Activated CD8-positive, alpha-beta T cell treated with anti-CD3 and anti-CD28 coated beads for 36 hours (primary cell): ENCODE results near the gene GNB1L. TPM values are rescaled to one million over a fixed set of nuclear protein-coding genes. Genes with fewer than 3 reads are reported as not detected.
"Not testable (repeated sequence)": the region's sequence is repeated elsewhere in the genome, so short reads cannot be mapped to it uniquely, and the experiment has no call there.

Experiments used
- ATAC-seq: fragments of 200-7000 bp; cut with Tn5 transposase; one replicate; pipeline ENCODE4 v1.10.0; 2021; ENCODE audit warnings: mild to moderate bottlenecking, moderate library complexity
- CTCF ChIA-PET: fragments of 350-600 bp; sonication (Branson Sonifier 250); formaldehyde crosslinking; loops from one replicate; lab custom pipeline; 2021; ENCODE audit warnings: antibody characterized with exemption; lab: Charles Lee
- POLR2A ChIA-PET: fragments of 350-600 bp; sonication (Branson Sonifier 250); formaldehyde crosslinking; loops from one replicate; lab custom pipeline; 2021; ENCODE audit warnings: antibody characterized with exemption; lab: Charles Lee
- DNase-seq: peaks from one replicate; pipeline ENCODE4 v3.0.0-alpha.2; 2020
- H3K27ac Mint-ChIP-seq: one replicate; pipeline ENCODE4 v1.8.0; 2021; ENCODE audit warnings: mild to moderate bottlenecking, mixed read lengths
- H3K27me3 Mint-ChIP-seq: one replicate; pipeline ENCODE4 v1.8.0; 2021; ENCODE audit warnings: mixed read lengths
- H3K36me3 Mint-ChIP-seq: one replicate; pipeline ENCODE4 v1.8.0; 2021; ENCODE audit warnings: low read depth, mixed read lengths
- H3K4me1 Mint-ChIP-seq: one replicate; pipeline ENCODE4 v1.8.0; 2021; ENCODE audit warnings: low read depth, mixed read lengths
- H3K4me3 Mint-ChIP-seq: one replicate; pipeline ENCODE4 v1.8.0; 2021; ENCODE audit warnings: mild to moderate bottlenecking, moderate library complexity, mixed read lengths
- H3K9me3 Mint-ChIP-seq: one replicate; pipeline ENCODE4 v1.8.0; 2021; ENCODE audit warnings: mixed read lengths
- CTCF ChIP-seq: fragments of 200-600 bp; IDR thresholded peaks from one replicate; pipeline ENCODE4 v1.8.0; 2022; ENCODE audit warnings: antibody characterized with exemption, mild to moderate bottlenecking
- intact Hi-C: fragments of 100-400 bp; cut with micrococcal nuclease; formaldehyde crosslinking; loops from one replicate; pipeline ENCODE4 v1.10.0; 2022
- total RNA-seq, 2 experiments: library from RNA; stranded (reverse); gene quantifications; one replicate each; pipeline ENCODE4 v1.2.3, GENCODE V29; 2021

Gene GNB1L
- total RNA-seq, 2 experiments from 2014 or later: 16.2 to 17.4 TPM

GRCh38 chr22:19793161-19793560 is 61.5 kb downstream of the GNB1L start:
- Mint-ChIP-seq H3K9me3 (peaks cover 4% of the 10 kb centered on the region), H3K27ac (no peak overlapping the region), H3K4me1 (no peaks in the 10 kb centered on the region), H3K4me3 (no peak overlapping the region), H3K36me3 (peaks cover 42% of the 10 kb centered on the region), H3K27me3 (no peaks in the 10 kb centered on the region)
- no peak for TF ChIP-seq CTCF
- intact Hi-C loops: no loop called here
- ChIA-PET POLR2A (no interaction called here), CTCF (interaction anchor here (1.7 kb wide), 1 partner anchor 63 kb away, joined by 4 read pairs; no protein-coding TSS in a partner anchor)
- ATAC-seq (no peak), DNase-seq (no peak)

- H3K4me1 Mint-ChIP-seq, DNase-seq, H3K9me3 Mint-ChIP-seq, H3K27me3 Mint-ChIP-seq, POLR2A ChIA-PET, H3K4me3 Mint-ChIP-seq, ATAC-seq, intact Hi-C loops, H3K27ac Mint-ChIP-seq: not testable (repeated sequence)
- CTCF ChIA-PET: interaction anchor here (1.0 to 1.7 kb wide), 2 partner anchors 13 to 62 kb away, joined by 3 to 4 read pairs; no protein-coding TSS in a partner anchor
- peaks cover 42% of the 10 kb centered on the region for H3K36me3 Mint-ChIP-seq
Measured at GRCh38 chr22:19792383-19792896, 62.2 kb downstream of the GNB1L start.

DNA sequence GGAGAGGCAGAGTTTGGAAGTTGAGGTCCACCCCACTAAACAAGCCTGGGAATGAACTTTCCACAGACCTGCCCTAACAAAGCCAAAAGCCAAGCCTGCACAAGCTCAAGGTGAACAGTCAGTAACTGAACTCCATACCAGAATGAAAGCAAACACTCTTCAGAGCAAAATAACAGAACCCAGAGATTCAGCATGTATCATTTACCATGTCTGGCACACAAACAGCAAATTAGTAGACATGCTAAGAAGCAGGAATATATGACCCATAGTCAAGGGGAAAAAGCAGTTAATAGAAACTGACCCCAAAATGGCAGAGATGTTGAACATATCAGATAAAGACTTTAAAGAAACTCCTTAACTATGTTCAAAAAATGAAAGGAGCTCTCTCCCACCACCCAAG is 62.8 kb downstream of the GNB1L start:
- ChIA-PET CTCF (interaction anchor here (1.0 to 1.3 kb wide), 2 partner anchors 13 to 62 kb away, joined by 3 to 4 read pairs; no protein-coding TSS in a partner anchor), POLR2A (interaction anchor here (0.9 kb wide), 1 partner anchor 9 kb away, joined by 3 read pairs; no protein-coding TSS in a partner anchor)
- Mint-ChIP-seq H3K9me3 (peaks cover 4% of the 10 kb centered on the region), H3K27me3 (no peaks in the 10 kb centered on the region), H3K4me1 (no peaks in the 10 kb centered on the region), H3K4me3 (no peak overlapping the region), H3K27ac (no peak overlapping the region), H3K36me3 (peaks cover 42% of the 10 kb centered on the region)
- intact Hi-C loops: no loop called here
- no peak for DNase-seq
- no peak for TF ChIP-seq CTCF
- no peak for ATAC-seq

DNA sequence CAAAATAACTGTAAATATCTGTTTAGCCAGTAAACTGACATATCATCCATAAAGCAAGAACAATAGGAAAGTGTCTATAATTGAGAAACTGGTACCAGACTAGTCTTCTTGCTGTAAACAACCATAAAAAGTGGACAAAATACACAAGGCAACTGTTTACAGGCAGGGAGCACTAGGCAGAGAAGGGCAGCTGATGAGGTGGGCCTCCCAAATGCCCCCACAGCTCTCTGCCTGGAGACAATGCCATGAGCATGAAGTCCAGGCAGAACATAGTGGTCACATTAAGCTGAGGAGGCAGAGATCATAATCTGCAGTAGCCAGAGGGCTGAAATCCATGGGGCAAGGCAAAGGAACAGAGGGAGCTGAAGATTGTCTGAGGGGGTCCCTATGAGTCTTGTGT is 63.4 kb downstream of the GNB1L start:
- Mint-ChIP-seq H3K27me3 (no peaks in the 10 kb centered on the region), H3K4me1 (no peaks in the 10 kb centered on the region), H3K27ac (no peak overlapping the region), H3K36me3 (peaks cover 38% of the 10 kb centered on the region), H3K9me3 (peaks cover 4% of the 10 kb centered on the region), H3K4me3 (no peak overlapping the region)
- ATAC-seq (no peak), DNase-seq (no peak)
- intact Hi-C loops: no loop called here
- CTCF ChIA-PET: interaction anchor here (0.7 to 1.3 kb wide), 2 partner anchors 61 to 95 kb away, joined by 3 to 4 read pairs; no protein-coding TSS in a partner anchor
- no peak for TF ChIP-seq CTCF
- POLR2A ChIA-PET: interaction anchor here (0.9 kb wide), 1 partner anchor 9 kb away, joined by 3 read pairs; no protein-coding TSS in a partner anchor

GRCh38 chr22:19789828-19790227 is 64.8 kb downstream of the GNB1L start:
- ATAC-seq (no peak), DNase-seq (no peak)
- H3K27ac Mint-ChIP-seq: no peak overlapping the region
- TF ChIP-seq CTCF: no peak
- H3K4me1 Mint-ChIP-seq: no peaks in the 10 kb centered on the region
- H3K36me3 Mint-ChIP-seq: peaks cover 35% of the 10 kb centered on the region
- ChIA-PET POLR2A (no interaction called here), CTCF (interaction anchor here (0.9 to 1.2 kb wide), 4 partner anchors 59 to 165 kb away, joined by 3 to 7 read pairs (median 3); no protein-coding TSS in a partner anchor)
- no peak overlapping the region for H3K4me3 Mint-ChIP-seq
- H3K27me3 Mint-ChIP-seq: no peaks in the 10 kb centered on the region
- intact Hi-C loops: no loop called here
- peaks cover 4% of the 10 kb centered on the region for H3K9me3 Mint-ChIP-seq
